Astrocyte (in vitro differentiated cells and primary cell): Measurements from ENCODE around the gene IGBP1.

Source experiments
- EZH2 ChIP-seq: IDR thresholded peaks from 2 replicates; pipeline ENCODE4 v1.6.1; 2012; ENCODE audit warnings: mild to moderate bottlenecking, low read length, inconsistent platforms; ENCODE audit not compliant: insufficient read depth
- TF ChIP-seq, protein P1 (sequence below): IDR thresholded peaks from 2 replicates; pipeline ENCODE4 v1.5.1; 2011; ENCODE audit warnings: low read depth, mild to moderate bottlenecking, inconsistent platforms, low read length, moderate library complexity; ENCODE audit not compliant: insufficient read depth

- TF ChIP-seq, protein P1, sequence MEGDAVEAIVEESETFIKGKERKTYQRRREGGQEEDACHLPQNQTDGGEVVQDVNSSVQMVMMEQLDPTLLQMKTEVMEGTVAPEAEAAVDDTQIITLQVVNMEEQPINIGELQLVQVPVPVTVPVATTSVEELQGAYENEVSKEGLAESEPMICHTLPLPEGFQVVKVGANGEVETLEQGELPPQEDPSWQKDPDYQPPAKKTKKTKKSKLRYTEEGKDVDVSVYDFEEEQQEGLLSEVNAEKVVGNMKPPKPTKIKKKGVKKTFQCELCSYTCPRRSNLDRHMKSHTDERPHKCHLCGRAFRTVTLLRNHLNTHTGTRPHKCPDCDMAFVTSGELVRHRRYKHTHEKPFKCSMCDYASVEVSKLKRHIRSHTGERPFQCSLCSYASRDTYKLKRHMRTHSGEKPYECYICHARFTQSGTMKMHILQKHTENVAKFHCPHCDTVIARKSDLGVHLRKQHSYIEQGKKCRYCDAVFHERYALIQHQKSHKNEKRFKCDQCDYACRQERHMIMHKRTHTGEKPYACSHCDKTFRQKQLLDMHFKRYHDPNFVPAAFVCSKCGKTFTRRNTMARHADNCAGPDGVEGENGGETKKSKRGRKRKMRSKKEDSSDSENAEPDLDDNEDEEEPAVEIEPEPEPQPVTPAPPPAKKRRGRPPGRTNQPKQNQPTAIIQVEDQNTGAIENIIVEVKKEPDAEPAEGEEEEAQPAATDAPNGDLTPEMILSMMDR: no peak
- no peak for TF ChIP-seq EZH2
Observed at GRCh38 chrX:70183091-70183490, 49.8 kb downstream of the IGBP1 start.
